Metanephros (tissue), 2 donors: ENCODE data around the gene SLC11A2. TPM values are rescaled to one million over a fixed set of nuclear protein-coding genes. Genes with fewer than 3 reads are reported as not detected.

Source experiments
- small RNA-seq: library from RNA; depleted of rRNA; stranded (forward); fragments of <200 nt; gene quantifications from one replicate; pipeline ENCODE3, GENCODE V24; 2014; ENCODE audit warnings: low replicate concordance
- total RNA-seq: library from RNA; depleted of rRNA; stranded (reverse); fragments of >200 nt; gene quantifications from one replicate; pipeline ENCODE4 v1.2.3, GENCODE V29; 2014

Gene SLC11A2
- 76.8 TPM for total RNA-seq

DNA sequence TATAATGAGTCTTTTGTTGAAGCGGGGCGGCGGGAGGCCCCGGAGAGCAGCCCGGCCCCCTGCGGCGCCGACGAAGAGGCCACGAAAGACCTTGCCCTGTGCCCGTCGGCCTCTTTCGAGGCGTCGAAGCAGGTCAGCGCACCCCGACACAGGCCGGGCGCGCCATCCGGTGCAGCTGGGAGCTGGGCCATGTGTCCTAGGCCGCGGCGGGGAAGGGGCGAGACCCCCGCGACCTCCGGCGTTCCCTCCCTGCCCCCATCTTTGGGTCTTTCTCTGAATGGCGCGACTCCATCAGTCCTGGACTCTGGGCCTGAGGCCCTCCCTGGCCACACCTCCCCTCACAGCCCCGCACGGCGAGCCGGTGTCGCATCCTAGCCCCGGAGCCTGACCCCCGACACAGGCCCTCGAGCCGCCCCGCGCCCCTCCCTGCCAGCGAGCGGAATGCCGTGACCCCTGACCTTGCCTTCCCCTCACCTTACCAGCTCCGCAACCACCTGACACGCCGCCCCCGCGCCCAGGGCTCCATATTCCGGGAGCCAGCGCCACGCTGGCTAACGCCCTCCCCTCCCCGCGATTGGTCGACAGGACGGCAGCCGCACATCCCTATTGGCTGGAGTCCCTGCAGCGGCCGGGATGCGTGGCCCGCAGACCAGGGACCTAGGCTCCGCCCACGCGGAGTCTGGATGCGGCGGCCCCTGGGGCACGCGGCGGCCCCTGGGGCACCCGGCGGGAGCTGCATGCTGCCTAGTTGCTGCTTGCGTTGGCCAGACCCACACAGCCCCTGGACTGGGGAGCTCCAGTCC lies at the start of gene SLC11A2:
Gene SLC11A2 (minus strand): TSS at position 549 of the 803 bp plus-strand sequence. CDS start 15,656 bp downstream, outside the sequence.

DNA sequence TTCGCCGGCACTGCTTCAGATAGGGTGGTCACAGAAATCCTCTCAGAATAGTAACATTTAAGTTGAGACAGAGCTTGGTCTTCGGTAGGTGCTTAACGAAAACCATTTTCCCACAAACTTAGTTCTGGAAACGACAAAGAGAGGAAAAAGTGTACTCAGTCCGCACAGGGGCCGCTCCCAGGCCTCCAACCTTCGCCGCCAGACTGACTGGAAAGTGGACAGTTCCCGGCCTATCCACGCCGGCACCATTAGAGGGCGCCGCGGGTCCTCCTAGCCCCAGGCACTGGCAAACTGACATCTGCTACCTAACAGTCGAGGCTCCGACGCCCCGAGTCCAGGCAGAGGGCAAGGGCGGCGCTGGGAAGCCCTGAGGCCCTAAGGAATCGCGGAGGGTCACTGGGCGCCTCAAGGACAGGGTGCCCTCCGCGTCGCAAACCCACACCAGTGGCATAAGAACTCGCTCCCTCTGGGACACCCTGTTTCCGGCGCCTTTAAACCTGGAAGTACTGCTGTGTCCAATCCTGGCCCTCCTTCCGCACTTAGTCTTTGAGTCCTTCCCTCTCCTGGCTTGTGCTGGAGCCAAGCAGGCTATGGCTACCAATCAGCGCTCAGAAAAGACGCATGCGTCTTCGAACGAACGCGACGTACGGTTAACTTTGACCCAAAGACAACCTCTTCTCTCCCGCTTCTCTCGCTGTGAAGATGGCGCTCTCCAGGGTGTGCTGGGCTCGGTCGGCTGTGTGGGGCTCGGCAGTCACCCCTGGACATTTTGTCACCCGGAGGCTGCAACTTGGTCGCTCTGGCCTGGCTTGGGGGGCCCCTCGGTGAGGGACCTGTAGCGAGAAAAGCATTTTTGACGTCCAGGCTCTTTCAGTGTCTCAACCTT lies 21.7 kb upstream of the SLC11A2 start, which contains the start of gene LETMD1:
Gene LETMD1 (plus strand): TSS at position 673 of the 886 bp plus-strand sequence. CDS start 30 bp downstream, at position 703.

DNA sequence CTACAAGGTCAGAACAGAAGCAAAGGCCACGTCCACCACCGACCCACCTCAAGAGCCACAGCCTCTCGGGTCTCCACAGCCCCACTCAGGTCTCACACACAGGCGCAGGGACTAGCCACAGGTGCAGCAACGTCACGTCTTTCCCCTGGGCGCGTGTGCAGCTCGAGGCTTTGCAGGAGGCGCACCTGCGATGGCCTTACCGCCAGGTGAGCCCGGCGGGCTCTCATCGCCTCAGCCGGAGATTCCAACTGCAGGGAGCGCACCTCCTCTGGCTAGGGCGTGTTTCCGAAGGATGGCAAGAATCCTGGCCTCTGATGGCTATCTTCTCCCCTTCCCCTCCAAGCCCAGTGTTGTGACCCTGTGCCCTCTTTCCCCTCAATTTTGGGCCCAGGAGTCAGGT lies 73.7 kb downstream of the SLC11A2 start, which contains the start of gene HIGD1C:
Gene HIGD1C (plus strand): TSS at position 35 of the 400 bp plus-strand sequence. CDS start 1,455 bp downstream, outside the sequence.

Small RNAs within 50 kb of the gene (small RNA-seq; reads per million reads assigned to genes)
- gene AC008121.1, result not detected
- not detected for gene RF00019
- not detected for gene RNU6-1273P
- gene RNU6-87P, result not detected

Other genes with a start within 250 kb of the SLC11A2 start
- not detected for gene TMPRSS12, start 183.5 kb downstream of the SLC11A2 start, total RNA-seq
- gene HIGD1C, start 73.8 kb downstream of the SLC11A2 start, total RNA-seq, result not detected
- 67.9 TPM for gene LETMD1, start 21.9 kb upstream of the SLC11A2 start, total RNA-seq
- 25.7 TPM for gene CSRNP2, start 57.2 kb upstream of the SLC11A2 start, total RNA-seq
- gene TFCP2, start 146.8 kb upstream of the SLC11A2 start, total RNA-seq, result 37.2 TPM
- 5.1 TPM for gene POU6F1, start 191.7 kb upstream of the SLC11A2 start, total RNA-seq
- gene DAZAP2, start 212.4 kb upstream of the SLC11A2 start, total RNA-seq, result 184 TPM
- 13.8 TPM for gene SMAGP, start 244.0 kb upstream of the SLC11A2 start, total RNA-seq